Stimulated activated CD8-positive, alpha-beta memory T cell treated with anti-CD3 and anti-CD28 coated beads, Interleukin-12 subunit alpha, Interleukin-12 subunit beta, amount 100 ng/mL, for 4 hours (primary cell): ENCODE measurements around the gene CRLF1.

ENCODE experiments used
- DNase-seq: peaks from one replicate; pipeline ENCODE4 v3.0.0-alpha.2; 2020; ENCODE audit warnings: low read depth

The CRLF1 gene

GRCh38 chr19:18557411-18558201 lies 49.0 kb downstream of the CRLF1 start, which contains the start of gene KXD1:
Gene KXD1 (plus strand): TSS chr19:18557870. CDS start chr19:18562057, 4,187 bp downstream.
- peak; percentile 95 for DNase-seq

DNA sequence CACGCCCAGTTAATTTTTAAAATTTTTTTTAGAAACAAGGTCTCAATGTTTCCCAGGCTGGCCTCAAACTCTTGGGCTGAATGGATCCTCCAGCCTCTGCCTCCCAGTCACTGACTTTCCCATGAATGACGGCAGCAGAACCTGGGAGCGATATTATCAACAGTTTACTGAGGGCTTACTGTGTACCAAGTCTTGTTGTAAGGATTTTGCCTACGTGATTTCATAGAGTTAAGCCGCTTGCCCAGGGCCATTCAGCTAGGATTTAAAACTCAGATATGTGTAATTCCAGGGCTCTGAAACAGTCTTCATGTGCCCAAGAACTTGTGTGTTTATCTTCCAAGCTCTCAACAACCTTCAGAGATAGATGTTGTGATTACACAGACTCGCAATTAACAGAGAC lies 55.0 kb downstream of the CRLF1 start:
- no peak for DNase-seq

DNA sequence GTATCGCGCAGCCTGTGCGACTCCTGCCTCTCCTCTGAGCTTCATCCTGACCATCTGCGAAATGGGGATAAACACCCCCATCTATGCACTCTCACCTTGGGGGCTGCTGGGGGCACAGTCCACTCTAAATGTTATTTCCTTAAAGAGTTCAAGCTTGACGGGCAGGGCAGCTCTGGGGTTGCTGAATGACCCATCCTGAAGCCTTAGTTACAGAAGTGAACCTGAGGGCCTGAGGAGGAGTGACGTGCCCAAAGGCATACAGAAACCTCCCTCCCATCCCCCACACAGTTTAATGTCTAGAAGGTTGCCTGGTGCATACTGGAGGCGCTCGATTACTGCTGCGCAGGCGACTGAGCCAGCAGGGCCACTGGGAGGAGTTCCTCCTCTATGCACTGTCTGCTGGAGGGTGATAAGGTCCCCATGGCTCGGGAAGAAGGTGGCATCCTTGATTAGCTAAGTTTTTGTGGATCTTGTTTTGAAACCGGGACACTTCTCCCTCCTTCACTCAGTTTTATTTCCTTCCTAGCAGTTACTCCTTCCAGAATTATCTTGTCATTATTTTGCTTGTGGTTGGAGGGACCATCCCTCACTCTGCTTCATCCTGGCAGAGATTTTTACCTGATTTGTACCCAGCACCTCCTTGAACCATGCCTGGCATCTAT lies 62.7 kb downstream of the CRLF1 start:
- peak; percentile 23 for DNase-seq
